Measurements from ENCODE around the gene NRXN3. TPM values are rescaled to one million over a fixed set of nuclear protein-coding genes. Genes with fewer than 3 reads are reported as not detected.

NRXN3 gene
- total RNA-seq, 1 experiment from 2014 or later, result not detected

DNA sequence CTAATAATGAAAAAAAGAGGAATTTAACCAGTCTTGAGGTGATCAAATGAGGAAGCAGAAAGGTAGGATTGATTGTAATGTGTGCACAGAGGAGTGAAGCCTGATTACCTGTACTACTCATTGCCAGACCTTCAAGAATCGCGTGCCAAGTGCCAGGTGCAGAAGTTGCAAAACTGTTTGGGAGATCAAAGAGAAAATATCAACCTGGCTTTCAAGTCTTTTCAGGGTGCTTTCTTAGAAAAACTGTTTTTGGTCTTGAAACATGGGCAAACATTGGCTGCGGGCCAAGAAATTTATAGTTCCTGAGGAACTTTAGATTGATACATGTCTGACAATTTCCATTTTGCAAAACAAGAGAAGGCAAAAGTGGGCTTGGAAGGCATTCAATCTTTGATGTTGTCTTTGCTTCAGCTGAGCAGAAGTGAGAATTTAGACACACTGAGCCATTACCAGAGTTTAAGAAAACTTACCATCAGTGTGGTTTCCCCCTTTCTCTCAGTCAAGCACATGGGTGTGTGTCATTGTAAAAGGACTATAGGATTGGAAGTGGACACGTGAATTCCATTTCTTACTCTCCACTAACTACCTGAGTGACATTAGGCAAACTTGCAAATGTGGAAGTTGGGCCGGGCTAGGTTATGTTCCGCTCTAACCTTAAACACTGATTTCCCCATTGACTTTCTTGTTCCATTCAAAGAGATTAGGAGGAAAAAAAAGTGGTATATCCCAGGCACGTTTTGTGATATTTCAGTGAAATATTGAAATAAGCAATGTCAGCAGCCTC is 1555.0 kb downstream of the NRXN3 start:
- ATAC-seq, result no peak
- intact Hi-C loops (cut with micrococcal nuclease), result no loop called here
- H3K27ac ChIP-seq (ENCODE audit: low read depth, low read length), result no peak overlapping the region
- H3K9me3 ChIP-seq (ENCODE audit: control insufficient read depth in 1 of 2, insufficient read depth in 1 of 2, low read depth in 1 of 2, low read length in 2 of 2), result peaks cover 11 to 35% of the 10 kb centered on the region in 2 experiments; a peak in 2 of 4 replicates
- H3K79me2 ChIP-seq (ENCODE audit: insufficient read depth, low read length), result no peaks in the 10 kb centered on the region
- ChIA-PET CTCF (no interaction called here), RAD21 (ENCODE audit: low non-redundant PET in 1 of 2, low total read pairs in 2 of 2, uncharacterized antibody in 2 of 2, unreplicated experiment in 2 of 2) (no interaction called here), POLR2A (no interaction called here)
- H3K36me3 ChIP-seq (ENCODE audit: control insufficient read depth in 1 of 2, insufficient read depth in 2 of 2, low read length in 2 of 2), result no peaks in the 10 kb centered on the region
- no peaks in the 10 kb centered on the region for H4K20me1 ChIP-seq (ENCODE audit: insufficient read depth)
- no peaks in the 10 kb centered on the region for H3K4me1 ChIP-seq (ENCODE audit: control insufficient read depth in 1 of 2, insufficient read depth in 2 of 2, low read length in 2 of 2)
- no peak overlapping the region for H3K4me2 ChIP-seq (ENCODE audit: low read length)
- H3K4me3 ChIP-seq (replicated peaks in 1 of 2; ENCODE audit: low read depth in 1 of 2, low read length in 2 of 2), result no peak overlapping the region
- no peaks in the 10 kb centered on the region for H3K9me2 ChIP-seq (ENCODE audit: insufficient read depth)
- no peaks in the 10 kb centered on the region for H3K27me3 ChIP-seq (ENCODE audit: insufficient read depth, low read length)
- DNase-seq (ENCODE audit: low read depth, low spot score), result no peak
- no peak overlapping the region for H2AFZ ChIP-seq (ENCODE audit: low read depth, low read length, poor library complexity, severe bottlenecking)
- TF ChIP-seq REST (IDR thresholded peaks at IDR 0.05; ENCODE audit: low read depth) (no peak), SIN3A (IDR thresholded peaks at IDR 0.05; ENCODE audit: low read depth) (no peak), ELF1 (IDR thresholded peaks at IDR 0.05; ENCODE audit: borderline replicate concordance, low read depth) (no peak), ATF3 (IDR thresholded peaks at IDR 0.05) (no peak), YY1 (IDR thresholded peaks at IDR 0.05; ENCODE audit: extremely low read depth, insufficient replicate concordance, low read depth, low read length) (no peak), CBX3 (IDR thresholded peaks at IDR 0.05; ENCODE audit: low read depth) (no peak), POLR2AphosphoS5 (IDR thresholded peaks at IDR 0.05; ENCODE audit: low read depth, low read length) (no peak), SRF (IDR thresholded peaks at IDR 0.05; ENCODE audit: low read depth) (no peak), ZNF274 (IDR thresholded peaks at IDR 0.05; ENCODE audit: low read depth, low read length) (no peak), JUND (IDR thresholded peaks at IDR 0.05) (no peak), CEBPB (IDR thresholded peaks at IDR 0.05; ENCODE audit: low read depth) (no peak), TCF7L2 (IDR thresholded peaks at IDR 0.05; ENCODE audit: borderline replicate concordance, extremely low read depth, insufficient read depth, insufficient read length) (no peak), CTCF (IDR thresholded peaks at IDR 0.05 in 2 of 3, conservative IDR thresholded peaks at IDR 0.05 in 1 of 3; ENCODE audit: borderline replicate concordance in 1 of 3, insufficient read depth in 1 of 3, low read depth in 2 of 3, low read length in 2 of 3) (no peak), EZH2 (IDR thresholded peaks at IDR 0.05) (no peak), POLR2A (IDR thresholded peaks at IDR 0.05; ENCODE audit: borderline replicate concordance, extremely low read depth, insufficient read depth, insufficient read length) (no peak), SP1 (IDR thresholded peaks at IDR 0.05; ENCODE audit: low read depth) (no peak)
- no peak overlapping the region for H3K9ac ChIP-seq (ENCODE audit: low read length)
- no TSS peak for BruUV-seq (replicated peaks)

Measured in HCT116 (cell line).